ENCODE results near the gene CMIP. TPM values are rescaled to one million over a fixed set of nuclear protein-coding genes. Genes with fewer than 3 reads are reported as not detected.
A peak's percentile ranks its signal among the peaks of the same experiment; 100 is the strongest.

Gene CMIP
- total RNA-seq, 1 experiment from 2014 or later, result 48.2 TPM

GRCh38 chr16:81669473-81670350 lies 225.1 kb downstream of the CMIP start:
- Histone ChIP-seq H3T11ph (ENCODE audit: low read length) (no peak overlapping the region), H2BK120ac (ENCODE audit: low read depth, low read length, poor library complexity, severe bottlenecking) (no peak overlapping the region)

More at GRCh38 chr16:81669473-81670350, 225.1 kb downstream of the CMIP start:
- H2BK12ac ChIP-seq (ENCODE audit: insufficient read length, low read depth, low read length), result no peak overlapping the region
- H3K79me2 ChIP-seq (ENCODE audit: insufficient read depth, low read length), result no peaks in the 10 kb centered on the region
- TF ChIP-seq CTCF (conservative IDR thresholded peaks at IDR 0.05), result no peak
- H3K14ac ChIP-seq (ENCODE audit: insufficient read depth, low read length), result no peak overlapping the region
- H2BK15ac ChIP-seq (ENCODE audit: low read depth, low read length), result no peak overlapping the region
- WGBS (ENCODE audit: extremely low coverage, insufficient read length, low lambda C conversion rate), result 100% methylated on average over 2 of the region's 23 CpGs
- H2BK5ac ChIP-seq (ENCODE audit: insufficient read length, low read length), result no peak overlapping the region
- no peak overlapping the region for H3K9ac ChIP-seq (ENCODE audit: extremely low read depth, insufficient read length, low read length)
- H3K27me3 Mint-ChIP-seq (ENCODE audit: low read depth), result no peaks in the 10 kb centered on the region; the same call in 1 of the 2 replicates
- H3K4me1 ChIP-seq (ENCODE audit: insufficient read depth, low read length), result no peaks in the 10 kb centered on the region
- no peaks in the 10 kb centered on the region; a peak in 2 of 4 replicates for H3K4me1 Mint-ChIP-seq
- no peaks in the 10 kb centered on the region for H3K23me2 ChIP-seq (ENCODE audit: insufficient read length, low read depth, low read length, poor library complexity, severe bottlenecking)
- no peaks in the 10 kb centered on the region for H4K20me1 ChIP-seq (ENCODE audit: control insufficient read depth, insufficient read depth, insufficient read length)
- no peaks in the 10 kb centered on the region for H3K27me3 ChIP-seq (ENCODE audit: insufficient read depth, low read length)
- H3K4ac ChIP-seq (ENCODE audit: low read depth, low read length), result no peak overlapping the region
- no peak overlapping the region for H4K91ac ChIP-seq (ENCODE audit: insufficient read length, low read depth, low read length)
- H3K27ac ChIP-seq (ENCODE audit: insufficient read length, low read depth, low read length), result no peak overlapping the region
- no peak for DNase-seq
- H3K9me3 Mint-ChIP-seq, result no peaks in the 10 kb centered on the region; a peak in 1 of 5 replicates
- no peaks in the 10 kb centered on the region for H3K9me3 ChIP-seq (ENCODE audit: control insufficient read depth, low read depth, low read length)
- H3K27ac Mint-ChIP-seq, result peak overlapping the region in 2 of 3 experiments; percentile 47 to 93; a peak in 4 of 7 replicates
- H2BK20ac ChIP-seq (ENCODE audit: low read depth, low read length, poor library complexity, severe bottlenecking), result no peak overlapping the region
- H3K4me2 ChIP-seq (ENCODE audit: insufficient read depth, insufficient read length, low read length), result no peak overlapping the region
- no peak overlapping the region for H2AFZ ChIP-seq (ENCODE audit: low read length)
- H4K8ac ChIP-seq (replicated peaks; ENCODE audit: insufficient read length, low read depth, low read length), result no peak overlapping the region
- H3K56ac ChIP-seq (ENCODE audit: insufficient read length, low read depth, low read length), result no peak overlapping the region
- no peak overlapping the region for H4K5ac ChIP-seq (ENCODE audit: insufficient read length, low read depth, low read length)
- H3K36me3 Mint-ChIP-seq (ENCODE audit: insufficient read depth in 1 of 3, low read depth in 3 of 3), result peaks cover 17 to 52% (median 44%) of the 10 kb centered on the region in 3 experiments
- no peak overlapping the region; a peak in 1 of 5 replicates for H3K4me3 Mint-ChIP-seq
- H3K79me1 ChIP-seq (ENCODE audit: insufficient read depth, low read depth, low read length, poor library complexity, severe bottlenecking), result no peaks in the 10 kb centered on the region
- H3K18ac ChIP-seq (ENCODE audit: insufficient read length, low read depth, low read length), result no peak overlapping the region
- no peak overlapping the region for H3K23ac ChIP-seq (ENCODE audit: insufficient read length, low read depth, low read length)
- no peak overlapping the region for H2AK5ac ChIP-seq (ENCODE audit: insufficient read length, low read length)

All from H9 (cell line).